Fibroblast of skin of left quadriceps (primary cell): ENCODE data around the gene TYMP.
A peak's percentile ranks its signal among the peaks of the same experiment; 100 is the strongest.

Experiments
- DNase-seq, 2 experiments: peaks; one replicate each; pipeline ENCODE4 v3.0.0-alpha.2; 2013; ENCODE audit warnings: low read depth in 2 of 2

The TYMP gene

DNA sequence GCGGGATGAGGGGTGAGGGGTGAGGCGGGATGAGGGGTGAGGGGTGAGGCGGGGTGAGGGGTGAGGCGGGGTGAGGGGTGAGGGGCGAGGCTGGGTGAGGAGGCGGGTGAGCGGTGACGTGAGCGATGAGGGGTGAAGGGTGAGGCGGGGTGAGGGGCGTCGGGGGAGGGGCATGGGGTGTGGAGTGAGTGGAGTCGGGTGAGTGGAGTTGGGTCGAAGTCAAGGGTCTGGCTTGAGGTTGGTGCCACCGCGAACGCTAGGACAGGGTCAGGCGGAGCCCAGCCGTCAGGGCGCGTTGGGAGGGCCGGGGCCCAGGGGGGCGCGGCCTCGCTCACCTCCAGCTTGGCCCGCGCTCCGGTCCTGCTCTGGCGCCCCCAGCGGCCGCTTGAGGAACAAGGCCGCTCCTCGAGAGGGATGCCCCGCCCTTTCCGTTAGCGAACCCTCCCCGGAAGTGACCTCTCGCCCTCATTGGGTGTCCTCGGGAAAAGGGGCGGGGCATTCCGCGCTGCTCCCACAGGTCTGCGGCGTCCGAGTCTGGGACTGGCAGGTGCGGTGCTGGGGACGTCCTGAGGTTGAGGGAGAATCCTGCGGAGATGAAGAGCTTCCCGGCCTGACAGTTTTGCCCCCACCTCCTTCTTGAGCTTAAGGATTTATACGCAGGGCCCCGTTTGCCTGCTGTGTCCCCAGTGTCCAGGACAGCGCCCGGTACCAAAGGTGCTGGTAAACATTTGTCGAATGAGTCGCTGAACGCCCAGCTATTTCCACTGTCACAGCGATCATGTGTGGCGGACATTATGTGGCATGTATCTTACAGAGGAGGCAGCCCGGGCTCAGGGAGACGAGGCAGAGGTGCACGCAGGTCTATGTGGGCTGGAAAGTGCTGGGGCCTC, 33.0 kb upstream of the TYMP start, which contains the start of gene SYCE3:
Gene SYCE3 (minus strand): TSS at position 397 of the 890 bp plus-strand sequence. CDS start 6,514 bp downstream, outside the sequence.
- peak; percentile 79 to 80 for DNase-seq

DNA sequence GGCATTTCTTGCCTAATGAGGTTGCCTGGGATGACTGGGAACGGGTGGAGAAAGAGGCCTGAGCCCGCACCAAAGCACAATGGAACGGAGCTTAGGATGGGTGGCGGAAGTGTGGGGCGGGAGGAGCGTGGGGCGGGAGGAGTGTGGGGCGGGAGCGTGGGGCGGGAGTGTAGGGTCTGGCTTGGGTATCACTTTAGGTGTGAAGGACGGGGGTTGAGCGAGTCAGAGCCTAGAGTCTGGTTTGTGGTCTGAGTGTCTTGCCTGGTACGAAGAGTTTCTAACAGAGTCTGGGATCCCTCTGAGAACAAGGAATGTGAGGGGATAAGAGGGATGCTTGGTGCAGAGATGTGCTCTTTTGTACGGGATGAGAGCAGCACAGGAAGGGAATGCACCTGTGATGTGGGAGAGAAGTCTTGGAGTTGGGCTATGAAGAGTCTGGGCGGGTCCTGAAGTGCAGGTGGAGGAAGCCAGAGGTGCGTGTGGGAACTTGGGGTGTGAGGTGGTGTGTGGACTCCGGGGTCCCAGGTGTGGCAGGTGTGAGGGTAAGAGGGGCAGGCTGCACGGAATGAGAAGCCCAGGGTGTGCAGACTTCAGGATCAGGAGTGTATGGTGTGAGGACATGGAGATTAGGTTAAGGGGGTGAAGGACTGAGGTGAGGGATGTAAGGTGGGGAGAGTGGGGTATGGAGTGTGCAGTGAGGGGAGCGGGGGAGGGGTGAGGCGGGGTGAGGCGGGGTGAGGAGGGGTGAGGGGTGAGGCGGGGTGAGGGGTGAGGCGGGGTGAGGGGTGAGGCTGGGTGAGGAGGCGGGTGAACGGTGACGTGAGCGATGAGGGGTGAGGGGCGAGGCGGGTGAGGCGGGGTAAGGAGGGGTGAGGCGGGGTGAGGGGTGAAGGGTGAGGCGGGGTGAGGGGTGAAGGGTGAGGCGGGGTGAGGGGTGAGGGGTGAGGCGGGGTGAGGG, 31.9 kb upstream of the TYMP start:
- DNase-seq, result no peak

DNA sequence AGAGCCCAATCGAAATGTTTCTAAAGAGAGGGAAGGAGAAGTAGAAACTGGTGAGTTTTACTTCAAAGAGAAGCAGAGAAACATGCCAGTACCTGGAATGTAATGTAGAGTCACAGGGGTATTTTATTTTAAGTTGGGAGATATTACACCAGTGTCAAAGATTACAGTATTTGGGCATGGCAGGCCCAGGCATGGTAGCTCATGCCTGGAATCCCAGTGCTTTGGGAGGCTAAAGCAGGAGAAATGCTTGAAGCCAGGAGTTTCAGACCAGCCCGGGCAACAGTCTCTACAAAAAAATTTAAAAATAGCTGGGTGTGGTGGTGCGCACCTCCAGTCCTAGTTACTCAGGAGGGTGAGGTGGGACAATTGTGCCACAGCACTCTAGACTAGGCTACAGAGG, 30.2 kb upstream of the TYMP start:
- no peak for DNase-seq

DNA sequence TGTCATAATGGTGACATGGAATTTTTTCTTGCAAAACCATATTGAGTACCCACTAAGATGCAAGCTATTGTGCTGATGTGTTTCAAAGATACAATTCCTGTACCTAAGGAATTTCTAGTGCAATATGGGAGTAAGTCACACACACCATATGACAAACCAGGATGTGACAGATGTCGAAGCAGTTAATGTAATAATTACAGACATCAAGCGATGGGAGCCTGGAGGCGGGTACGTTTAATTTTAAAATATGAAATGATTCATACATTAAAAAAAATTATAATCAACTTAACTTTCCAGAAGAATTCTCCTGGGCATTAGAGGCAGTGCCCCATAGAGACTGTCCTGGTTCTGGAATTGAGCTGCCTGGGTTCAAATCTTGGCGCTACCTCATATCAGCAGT, 26.9 kb upstream of the TYMP start:
- no peak for DNase-seq

DNA sequence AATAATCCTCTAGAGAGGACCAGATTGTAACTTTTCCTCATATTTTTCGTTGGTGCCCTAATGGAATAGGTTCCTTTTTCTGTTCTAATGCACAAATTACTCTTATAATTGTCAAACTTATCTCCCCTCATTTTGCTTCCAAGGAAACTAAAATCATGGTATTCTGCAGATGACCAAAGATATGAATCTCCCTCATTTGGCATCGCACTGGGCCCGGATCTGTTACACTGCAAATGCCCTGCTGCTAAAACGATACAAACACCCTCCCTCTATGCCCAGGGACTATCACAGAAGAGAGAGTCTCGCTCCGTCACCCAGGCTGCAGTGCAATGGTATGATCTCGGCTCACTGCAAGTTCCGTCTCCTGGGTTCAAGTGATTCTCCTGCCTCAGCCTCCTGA, 23.5 kb upstream of the TYMP start:
- DNase-seq, result no peak

DNA sequence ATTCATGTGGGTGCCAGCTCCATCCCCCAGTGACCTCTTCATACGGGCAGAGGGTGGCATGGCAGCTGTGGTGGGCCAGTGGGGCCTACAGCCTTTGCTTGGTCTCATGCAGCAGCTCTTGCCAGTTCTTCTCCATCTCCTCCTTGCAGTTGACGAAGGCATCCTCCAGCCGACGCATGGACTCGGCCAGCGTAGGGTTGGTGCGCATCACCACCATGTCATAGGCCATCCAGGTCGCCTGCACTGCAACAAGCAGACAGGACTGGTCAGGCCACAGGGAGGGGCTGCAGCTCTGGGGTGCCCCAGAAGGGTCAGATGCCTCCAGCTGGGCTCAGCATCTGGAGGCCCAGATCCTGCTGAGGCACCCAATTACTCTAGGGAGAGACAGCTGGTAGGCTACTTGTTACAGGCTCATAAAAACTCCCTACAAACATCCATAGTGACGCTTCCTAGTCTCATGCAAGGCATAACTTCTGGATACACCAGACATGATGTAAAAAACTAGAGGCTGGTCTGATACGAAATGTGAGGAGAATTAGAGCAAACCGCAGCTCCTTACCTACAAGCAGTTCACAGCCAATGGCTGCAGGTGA, 21.4 kb upstream of the TYMP start:
- no peak for DNase-seq

DNA sequence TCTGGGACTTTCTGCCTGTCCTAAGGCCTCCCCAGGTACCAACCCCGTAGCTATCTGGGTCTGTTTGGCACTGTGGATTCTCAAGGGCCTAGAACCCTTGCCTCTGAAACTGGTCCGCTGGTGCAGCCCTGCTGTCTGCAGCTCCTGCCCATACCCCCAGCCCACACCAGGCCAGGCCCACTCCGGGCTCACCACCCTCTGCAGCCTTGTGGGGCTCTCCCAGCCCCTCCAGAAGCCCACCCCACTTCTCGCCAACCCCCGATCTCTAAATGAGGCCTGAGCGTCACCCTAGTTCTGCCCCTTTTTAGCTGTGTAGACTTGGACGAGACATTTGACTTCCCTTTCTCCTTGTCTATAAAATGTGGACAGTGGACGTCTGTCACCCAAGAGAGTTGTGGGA, 20.6 kb upstream of the TYMP start:
- DNase-seq, result no peak

DNA sequence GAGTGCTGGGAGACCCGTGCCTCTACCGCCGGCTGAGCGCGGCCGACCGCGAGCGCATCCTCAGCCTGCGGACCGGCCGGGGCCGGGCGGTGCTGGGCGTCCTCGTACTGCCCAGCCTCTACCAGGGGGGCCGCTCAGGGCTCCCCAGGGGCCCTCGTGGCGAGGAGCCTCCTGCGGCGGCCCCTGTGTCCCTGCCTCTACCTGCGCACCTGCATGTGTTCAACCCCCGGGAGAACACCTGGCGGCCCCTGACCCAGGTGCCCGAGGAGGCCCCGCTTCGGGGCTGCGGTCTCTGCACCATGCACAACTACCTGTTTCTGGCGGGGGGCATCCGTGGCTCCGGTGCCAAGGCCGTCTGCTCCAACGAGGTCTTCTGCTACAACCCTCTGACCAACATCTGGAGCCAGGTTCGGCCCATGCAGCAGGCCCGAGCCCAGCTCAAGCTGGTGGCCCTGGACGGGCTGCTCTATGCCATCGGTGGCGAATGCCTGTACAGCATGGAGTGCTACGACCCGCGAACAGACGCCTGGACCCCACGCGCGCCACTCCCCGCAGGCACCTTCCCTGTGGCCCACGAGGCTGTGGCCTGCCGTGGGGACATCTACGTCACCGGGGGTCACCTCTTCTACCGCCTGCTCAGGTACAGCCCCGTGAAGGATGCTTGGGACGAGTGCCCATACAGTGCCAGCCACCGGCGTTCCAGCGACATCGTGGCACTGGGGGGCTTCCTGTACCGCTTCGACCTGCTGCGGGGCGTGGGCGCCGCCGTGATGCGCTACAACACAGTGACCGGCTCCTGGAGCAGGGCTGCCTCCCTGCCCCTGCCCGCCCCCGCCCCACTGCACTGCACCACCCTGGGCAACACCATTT, 19.3 kb upstream of the TYMP start:
- DNase-seq, result no peak

DNA sequence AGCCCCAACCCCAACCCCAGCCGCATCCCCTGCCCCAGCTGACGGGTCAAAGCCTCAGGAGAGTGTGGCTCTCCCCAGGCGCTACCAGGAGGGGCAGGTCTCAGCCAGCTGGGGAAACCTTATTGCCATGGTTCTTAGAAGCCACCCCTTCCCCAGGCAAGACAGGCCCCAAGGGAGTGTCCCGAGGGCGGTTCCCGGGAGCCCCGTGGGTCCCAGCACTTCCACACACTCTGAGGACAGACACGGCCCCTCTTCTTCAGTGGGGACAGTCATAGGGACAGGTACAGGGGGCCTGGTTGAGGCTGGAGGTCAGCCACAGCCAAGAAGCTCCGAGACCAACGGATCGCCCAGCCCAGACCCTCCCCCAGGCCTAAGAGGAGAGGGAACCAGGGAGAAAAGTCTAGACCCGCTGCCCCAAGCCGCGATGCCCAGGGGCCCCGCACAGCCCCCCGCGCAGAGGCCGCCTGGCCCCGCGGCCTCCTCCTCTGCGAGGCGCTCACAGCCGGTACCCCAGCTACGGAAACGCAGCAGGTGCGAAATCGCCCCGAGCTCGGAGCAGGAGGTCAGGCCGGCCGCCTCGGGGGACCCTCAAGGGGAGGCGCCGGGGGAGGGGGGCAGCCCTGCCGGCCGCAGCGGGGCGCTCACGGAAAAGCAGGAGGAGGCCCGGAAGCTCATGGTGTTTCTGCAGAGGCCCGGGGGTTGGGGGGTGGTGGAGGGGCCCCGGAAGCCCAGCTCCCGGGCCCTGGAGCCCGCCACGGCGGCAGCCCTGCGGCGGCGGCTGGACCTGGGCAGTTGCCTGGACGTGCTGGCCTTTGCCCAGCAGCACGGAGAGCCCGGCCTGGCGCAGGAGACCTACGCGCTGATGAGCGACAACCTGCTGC, 18.5 kb upstream of the TYMP start:
- no peak for DNase-seq

DNA sequence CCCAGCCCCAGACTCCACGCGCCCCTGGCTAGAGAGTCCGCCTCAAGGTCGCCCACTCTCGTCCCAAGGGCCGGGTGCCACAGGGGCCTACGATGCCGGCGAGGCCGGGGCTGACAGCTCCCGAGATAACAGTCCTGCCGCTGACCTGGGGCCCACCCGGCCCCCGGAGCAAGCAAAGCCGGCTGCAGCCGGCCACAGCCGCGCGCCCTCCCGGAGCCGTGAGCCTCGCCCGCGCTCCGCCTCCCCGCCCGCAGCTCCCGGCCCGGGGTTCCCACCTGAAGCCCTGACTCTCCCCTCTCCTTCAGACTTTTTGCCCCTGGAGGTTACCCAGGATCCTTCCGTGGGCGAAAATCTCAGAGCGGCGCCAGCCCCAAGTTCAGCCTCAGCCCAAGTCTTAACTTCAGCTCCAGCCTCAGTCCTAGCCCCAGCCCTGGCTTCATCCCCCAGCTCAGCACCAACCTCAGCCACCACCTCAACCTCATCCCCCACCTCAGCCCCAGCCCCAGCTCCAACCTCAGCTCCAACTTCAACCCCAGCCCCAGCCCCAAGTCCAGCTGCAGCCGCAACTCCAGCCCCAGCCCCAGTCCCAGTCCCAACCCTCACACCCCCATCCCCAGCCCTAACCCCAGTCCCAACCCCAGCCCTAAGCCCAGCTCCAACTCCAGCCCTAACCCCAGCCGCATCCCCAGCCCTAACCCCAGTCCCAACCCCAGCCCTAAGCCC, 17.6 kb upstream of the TYMP start:
- DNase-seq, result no peak

DNA sequence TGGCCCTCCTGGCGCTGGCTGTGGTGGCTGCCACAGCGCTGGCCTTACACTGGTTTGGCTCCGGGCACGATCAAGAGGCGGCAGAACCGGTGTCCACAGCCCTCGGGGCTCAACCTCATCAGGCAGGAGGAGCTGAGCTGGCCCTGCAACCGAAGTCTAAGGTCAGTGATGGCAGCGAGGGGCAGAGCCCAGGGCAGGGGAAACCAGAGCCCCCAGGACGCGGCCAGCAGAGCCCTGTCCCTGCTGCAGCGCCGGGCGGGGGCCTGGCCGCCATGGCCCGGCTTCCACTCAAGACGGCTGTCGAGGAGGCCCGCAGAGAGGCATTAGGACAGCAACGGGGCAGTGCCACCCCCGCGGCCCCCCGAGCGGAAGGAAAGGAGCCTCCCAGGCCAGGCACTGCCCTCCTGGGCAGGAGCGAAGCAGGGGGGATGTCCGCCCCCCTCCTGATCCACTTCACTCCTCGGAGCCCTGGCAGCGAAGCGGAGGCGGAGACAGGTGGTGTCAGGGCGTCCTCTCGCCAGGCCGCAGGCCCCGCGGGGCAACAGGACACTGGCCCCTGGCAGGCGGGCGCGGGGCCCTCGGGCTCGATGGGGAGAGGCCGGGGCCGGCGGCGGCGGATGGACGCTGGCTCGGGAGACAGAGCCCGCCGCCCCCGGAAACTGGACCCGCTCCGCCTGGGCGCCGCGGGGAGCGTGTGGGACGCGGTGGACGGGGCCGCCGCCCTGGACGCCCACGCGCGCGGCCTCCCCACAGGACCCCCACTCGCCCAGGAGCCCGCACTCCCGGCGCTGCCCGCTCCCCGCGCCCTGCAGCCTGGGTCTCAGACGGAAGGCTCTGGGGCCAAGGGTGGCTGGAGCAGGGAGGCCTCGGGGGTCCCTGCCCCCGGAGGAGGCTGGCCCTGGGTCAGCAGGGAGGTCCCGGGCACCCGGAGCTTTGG, 16.8 kb upstream of the TYMP start:
- no peak for DNase-seq

DNA sequence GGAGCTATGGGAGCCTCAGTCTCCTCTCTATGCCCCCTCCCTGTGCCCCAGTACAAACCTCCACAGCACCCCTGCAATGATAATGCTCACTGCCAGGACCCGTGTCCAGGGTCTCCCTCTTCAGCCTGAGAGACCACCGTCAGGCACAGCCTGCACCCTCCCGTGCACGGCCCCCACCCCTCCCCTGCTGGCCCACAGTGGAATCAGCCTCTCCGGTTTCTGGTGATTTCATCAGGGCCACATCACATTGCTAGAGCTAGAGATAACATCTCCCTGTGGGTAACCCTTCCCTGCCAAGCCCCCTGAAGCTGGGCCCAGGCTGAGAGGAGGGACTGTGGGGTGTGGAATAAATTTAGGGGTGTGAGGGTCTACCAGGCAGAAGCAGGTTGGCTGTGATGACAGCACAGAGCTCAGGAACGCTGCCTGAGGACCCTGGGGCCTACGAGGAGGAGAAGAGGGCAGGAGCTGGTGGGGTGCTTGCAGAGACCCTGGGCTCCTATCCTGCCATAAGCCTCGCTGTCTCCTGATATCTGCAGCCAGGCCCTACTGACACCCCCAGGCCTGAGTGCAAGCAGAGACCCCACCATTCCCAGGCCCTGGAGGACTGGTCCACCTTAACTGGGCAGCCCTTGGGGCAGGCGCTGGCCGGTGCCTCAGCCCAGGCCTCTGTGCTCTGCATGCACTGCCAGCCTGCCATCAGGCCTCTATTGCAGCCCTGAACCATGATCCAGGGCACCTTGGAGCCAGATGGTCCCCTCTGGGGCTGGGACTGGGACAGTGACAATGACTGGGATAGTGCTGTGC, 15.9 kb upstream of the TYMP start, which contains the start of gene KLHDC7B:
Gene KLHDC7B (plus strand): TSS at position 378 of the 804 bp plus-strand sequence. CDS start 345 bp downstream, at position 723.
- no peak for DNase-seq

DNA sequence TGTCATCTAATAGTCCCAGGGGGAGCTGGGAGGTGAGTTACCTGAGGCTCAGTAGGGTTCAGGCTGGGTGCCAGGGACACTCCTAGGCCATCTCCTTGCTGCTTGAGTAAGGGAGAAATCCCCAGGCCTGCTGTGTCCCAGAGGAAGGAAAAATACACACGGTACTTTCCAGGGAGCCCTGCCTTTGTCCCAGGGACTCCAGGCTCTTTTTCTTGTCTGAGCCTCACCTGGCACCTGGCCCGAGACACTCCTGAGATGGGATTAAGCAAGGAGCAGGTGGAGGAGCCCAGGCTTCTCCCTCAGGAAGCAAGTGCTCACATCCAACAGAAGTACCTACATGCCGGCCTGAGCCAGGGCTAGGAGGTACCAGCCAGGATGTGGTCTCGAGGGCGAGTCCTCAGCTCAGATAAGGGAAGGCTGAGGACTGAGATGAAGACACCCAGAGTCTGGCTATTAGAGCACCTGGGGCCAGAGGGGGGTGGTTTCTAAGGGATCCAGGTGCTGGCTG, 15.0 kb upstream of the TYMP start:
- no peak for DNase-seq

DNA sequence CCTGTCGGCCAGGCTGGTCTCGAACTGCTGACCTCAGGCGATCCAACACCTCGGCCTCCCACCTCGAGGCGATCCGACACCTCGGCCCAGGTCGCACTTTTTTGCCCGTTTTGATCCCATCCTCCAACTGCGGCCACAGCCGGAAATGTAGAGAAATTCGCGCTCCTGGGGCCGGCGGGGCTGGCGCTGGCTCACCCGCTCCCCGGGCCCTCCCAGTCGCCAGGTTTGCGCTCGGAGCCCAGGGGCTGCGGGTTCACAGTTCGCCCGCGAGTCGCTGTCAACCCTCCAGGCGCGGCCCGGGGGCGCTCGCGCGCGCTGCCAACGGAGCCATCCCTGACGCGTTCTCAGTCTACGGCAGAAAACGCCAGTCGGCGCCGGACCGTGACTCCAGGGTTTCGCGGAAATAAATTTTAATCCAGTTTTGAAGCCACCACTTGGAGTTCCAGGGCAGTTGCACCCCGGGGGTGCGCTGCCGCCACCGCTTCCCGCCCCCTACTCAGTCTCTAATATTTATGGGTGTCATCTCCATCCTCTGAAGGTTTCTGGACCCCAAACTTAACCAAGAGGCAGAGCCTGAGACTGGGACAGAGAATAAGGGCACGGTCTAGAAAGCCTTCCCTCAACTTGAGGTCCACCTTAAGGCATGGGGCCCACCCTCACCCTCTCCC, 14.4 kb upstream of the TYMP start:
- DNase-seq, result no peak

DNA sequence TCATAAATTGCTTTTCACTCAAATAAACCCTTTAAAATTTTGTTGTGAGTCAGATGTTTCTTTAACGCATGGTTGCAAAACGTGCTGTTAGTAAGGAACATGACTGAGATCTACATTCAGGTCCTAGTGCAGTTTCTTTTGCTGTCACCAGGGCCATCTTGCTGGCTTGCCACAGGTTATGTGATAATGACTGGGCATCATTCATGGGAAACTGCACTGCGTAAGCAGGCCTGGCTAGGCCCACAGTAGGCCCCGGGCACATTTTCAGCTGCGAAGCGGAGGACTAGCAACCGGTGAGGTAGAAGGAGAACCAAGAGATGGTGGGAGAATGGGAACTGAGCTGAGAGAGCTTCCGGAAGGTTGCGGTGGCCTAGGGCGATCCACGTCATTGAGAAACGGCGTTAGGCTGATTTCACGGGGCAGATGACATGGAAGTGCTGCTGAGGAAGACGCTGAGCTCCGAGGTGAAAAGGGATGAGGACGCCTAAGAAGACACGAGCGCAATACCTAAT, 12.7 kb upstream of the TYMP start:
- DNase-seq, result no peak

DNA sequence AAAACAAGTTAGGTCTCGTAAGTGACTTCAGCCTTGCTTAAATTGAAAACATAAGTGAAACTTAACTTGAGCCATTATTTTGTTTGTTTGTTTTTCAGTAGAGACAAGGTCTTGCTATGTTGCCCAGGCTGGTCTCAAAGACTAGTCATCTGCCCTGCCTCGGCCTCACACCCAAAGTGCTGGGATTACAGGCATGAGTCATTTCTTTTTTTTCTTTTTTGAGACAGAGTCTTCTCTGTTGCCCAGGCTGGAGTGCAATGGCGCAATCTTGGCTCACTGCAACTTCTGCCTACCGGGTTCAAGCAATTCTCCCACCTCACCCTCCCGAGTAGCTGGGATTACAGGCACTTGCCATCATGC, 11.8 kb upstream of the TYMP start:
- DNase-seq, result peak; percentile 55 to 58
